Stimulated activated CD8-positive, alpha-beta memory T cell treated with anti-CD3 and anti-CD28 coated beads, Interleukin-2, amount 100 ng/mL, for 1 hour (primary cell): ENCODE results near the gene PCIF1.
"Not testable (repeated sequence)": the region's sequence is repeated elsewhere in the genome, so short reads cannot be mapped to it uniquely, and the experiment has no call there.

Source experiments
- DNase-seq, 2 donors: peaks; one replicate each; pipeline ENCODE4 v3.0.0-alpha.2; 2020; ENCODE audit warnings: low read depth in 2 of 2

Gene PCIF1

GRCh38 chr20:45934586-45935415 is at the start of gene PCIF1:
PCIF1 (plus strand) TSS chr20:45934683; CDS start chr20:45939000, 4,317 bp downstream.
- DNase-seq = peak; percentile 98

- no peak for DNase-seq
Observed at GRCh38 chr20:45886590-45887345, 47.7 kb upstream of the PCIF1 start.

- no peak for DNase-seq
Observed at GRCh38 chr20:45887346-45887715, 47.2 kb upstream of the PCIF1 start, which contains the start of gene SPATA25. SPATA25 (minus strand) TSS chr20:45887622; CDS start chr20:45887590, 32 bp downstream.

GRCh38 chr20:45888681-45889080 is 45.8 kb upstream of the PCIF1 start:
- no peak for DNase-seq

GRCh38 chr20:45890077-45890984 is 44.2 kb upstream of the PCIF1 start:
- DNase-seq = no peak

GRCh38 chr20:45890985-45891983 is 43.2 kb upstream of the PCIF1 start, which contains the start of the genes CTSA and NEURL2:
CTSA (plus strand) TSS chr20:45891335; CDS start chr20:45891569, 234 bp downstream.
NEURL2 (minus strand) TSS chr20:45891208; CDS start chr20:45890991, 217 bp downstream.
- DNase-seq = peak; percentile 63 to 76

GRCh38 chr20:45892049-45892825 is 42.2 kb upstream of the PCIF1 start:
- DNase-seq = no peak

- DNase-seq = no peak
Observed at GRCh38 chr20:45892828-45893500, 41.5 kb upstream of the PCIF1 start.

GRCh38 chr20:45893831-45894230 is 40.7 kb upstream of the PCIF1 start:
- DNase-seq = no peak

GRCh38 chr20:45894797-45895196 is 39.7 kb upstream of the PCIF1 start:
- DNase-seq = no peak

GRCh38 chr20:45896641-45897161 is 37.8 kb upstream of the PCIF1 start:
- DNase-seq = no peak

GRCh38 chr20:45897289-45897688 is 37.2 kb upstream of the PCIF1 start:
- no peak for DNase-seq

- no peak for DNase-seq
Observed at GRCh38 chr20:45897692-45898091, 36.8 kb upstream of the PCIF1 start.

GRCh38 chr20:45898285-45898684 is 36.2 kb upstream of the PCIF1 start:
- no peak for DNase-seq

GRCh38 chr20:45899046-45899835 is 35.2 kb upstream of the PCIF1 start:
- no peak for DNase-seq

GRCh38 chr20:45901332-45901731 is 33.2 kb upstream of the PCIF1 start:
- DNase-seq = not testable (repeated sequence)

GRCh38 chr20:45902199-45902701 is 32.2 kb upstream of the PCIF1 start:
- no peak for DNase-seq
